ENCODE results near the gene ADIPOR2.
"Not testable (repeated sequence)": the region's sequence is repeated elsewhere in the genome, so short reads cannot be mapped to it uniquely, and the experiment has no call there.

DNA sequence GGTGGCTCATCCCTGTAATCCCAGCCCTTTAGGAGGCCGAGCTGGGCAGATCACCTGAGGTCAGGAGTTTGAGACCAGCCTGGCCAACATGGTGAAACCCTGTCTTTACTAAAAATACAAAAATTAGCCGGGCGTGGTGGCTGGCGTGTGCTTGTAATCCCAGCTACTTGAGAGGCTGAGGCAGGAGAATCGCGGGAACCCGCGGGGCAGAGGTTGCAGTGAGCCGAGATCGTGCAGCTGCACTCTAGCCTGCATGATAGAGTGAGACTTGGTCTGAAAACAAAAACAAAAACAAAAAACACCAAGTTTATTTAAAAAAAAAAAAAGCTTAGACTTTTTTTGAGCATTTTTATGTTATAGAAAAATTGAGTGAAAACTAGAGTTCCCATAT, 40.8 kb downstream of the ADIPOR2 start:
- not testable (repeated sequence) for TF ChIP-seq CTCF, POLR2A (IDR thresholded peaks at IDR 0.05)

Data from testis (tissue), 2 donors.